Mucosa of gallbladder (tissue), 1 donor: ENCODE results near the gene CBFA2T3. TPM values are rescaled to one million over a fixed set of nuclear protein-coding genes. Genes with fewer than 3 reads are reported as not detected.

Experiments used
- DNase-seq: peaks from one replicate; pipeline ENCODE4 v3.0.0-alpha.2; 2020; ENCODE audit warnings: low spot score
- total RNA-seq: library from RNA; stranded (reverse); gene quantifications from one replicate; pipeline ENCODE4 v1.2.1, GENCODE V29; 2021
- donor health status: DM: no; HTN: no; CAD: no.

Gene CBFA2T3
- total RNA-seq, 1 donor from 2014 or later, result 5.2 TPM

DNA sequence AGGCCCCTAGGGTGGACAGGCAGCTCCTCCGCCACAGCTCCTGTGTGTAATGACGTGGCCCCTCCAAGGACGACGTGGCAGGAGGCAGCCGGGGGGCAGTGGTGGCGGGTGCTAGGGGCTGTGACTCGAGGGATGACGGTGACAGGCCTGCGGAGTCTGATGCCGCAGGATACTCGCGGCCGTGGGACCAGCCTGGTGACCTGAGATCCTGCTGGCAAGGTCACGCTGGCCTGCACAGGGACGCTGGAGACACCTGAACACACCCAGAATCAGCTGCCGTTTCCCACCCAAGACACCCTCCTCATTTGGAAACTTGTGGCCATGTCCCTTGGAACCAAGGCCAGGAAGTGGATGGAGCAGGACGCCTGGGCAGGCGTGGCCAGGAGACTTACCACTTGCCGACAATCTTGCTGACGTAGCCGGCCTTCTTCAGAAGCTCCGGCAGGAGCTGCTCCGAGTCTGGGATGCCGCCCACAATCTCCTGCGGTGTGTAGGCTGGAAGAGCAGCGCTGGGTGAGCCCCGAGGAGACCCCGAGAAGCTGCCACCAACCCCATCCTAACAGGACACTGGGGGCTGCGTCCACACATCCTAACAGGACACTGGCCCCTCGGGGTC, 136.3 kb downstream of the CBFA2T3 start:
- DNase-seq, result no peak

DNA sequence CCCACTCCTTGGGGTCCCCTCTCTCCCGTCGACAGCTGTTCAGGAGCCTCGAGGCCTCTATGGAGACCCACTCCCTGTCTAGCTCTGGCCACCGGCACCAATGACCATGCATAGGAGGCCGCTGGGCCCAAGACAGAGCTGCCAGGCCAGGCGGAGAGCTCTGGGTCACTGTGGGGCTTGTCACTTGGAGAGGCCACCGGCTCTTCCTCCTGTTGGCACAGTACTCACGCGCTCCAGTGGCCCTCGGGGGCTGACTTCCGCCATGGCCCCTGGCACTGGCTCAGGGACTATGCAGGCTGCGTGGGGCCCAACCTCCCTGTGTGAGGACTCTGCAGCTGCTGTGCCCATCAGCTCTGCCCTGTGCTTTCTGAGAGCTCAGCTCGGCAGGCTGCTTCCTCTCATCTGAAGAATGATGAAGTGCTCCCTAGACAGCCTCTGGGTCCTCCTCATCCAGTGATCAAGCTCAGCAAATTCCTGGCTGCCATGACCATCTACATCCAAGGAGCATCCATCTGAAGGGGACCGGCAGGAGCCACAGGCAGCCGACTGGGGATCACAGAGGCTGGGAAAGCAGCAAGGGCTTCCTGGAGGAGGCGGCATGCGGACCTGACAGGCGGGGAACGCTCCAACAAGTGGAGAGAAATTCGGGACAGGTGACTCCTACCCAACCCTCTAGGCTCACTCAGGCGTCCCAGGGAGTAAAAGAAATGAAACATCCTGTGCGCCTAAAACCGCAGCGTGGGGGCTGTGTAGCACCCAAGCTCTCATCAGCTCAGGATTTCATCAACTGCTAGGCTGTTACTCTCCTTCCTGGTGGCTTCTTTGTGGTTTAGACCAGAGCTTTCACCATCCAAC, 137.0 kb downstream of the CBFA2T3 start:
- DNase-seq, result no peak

DNA sequence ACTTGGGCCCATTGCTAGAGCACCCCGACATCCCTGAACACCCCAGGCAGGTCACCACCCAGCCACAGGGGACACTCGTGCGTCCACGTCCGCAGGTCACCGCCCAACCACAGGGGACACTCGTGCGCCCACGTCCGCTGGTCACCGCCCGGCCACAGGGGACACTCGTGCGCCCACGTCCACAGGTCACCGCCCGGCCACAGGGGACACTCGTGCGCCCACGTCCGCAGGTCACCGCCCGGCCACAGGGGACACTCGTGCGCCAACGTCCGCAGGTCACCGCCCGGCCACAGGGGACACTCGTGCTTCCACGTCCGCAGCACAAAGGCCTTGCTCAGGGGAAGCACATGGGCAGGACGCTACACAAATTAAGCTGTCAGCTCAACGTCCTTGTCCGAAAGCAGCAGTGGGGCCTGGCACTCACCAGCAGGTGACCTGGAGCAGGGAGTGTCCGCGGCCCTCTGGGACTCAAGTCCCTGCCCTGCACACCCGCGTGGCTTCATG, 137.9 kb downstream of the CBFA2T3 start:
- DNase-seq, result no peak

DNA sequence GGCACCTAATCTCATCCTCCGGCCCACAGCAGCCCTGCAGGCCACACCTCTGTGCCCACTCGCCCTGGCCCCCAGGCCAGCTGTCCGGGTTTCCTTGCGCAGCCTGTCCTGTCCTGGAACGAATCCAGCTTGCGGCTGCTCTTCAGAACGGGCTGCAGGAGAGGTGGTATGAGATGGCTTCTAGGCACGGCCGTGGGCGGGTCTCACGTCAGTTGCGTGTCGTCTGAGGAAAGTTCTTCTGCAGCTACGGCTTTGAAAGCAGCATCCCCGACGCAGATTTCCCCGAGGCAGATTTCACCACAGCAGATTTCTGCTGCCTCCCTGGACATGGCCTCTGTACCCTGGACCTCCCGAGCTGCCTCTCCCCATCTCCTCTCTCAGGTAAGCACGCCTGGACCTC, 138.4 kb downstream of the CBFA2T3 start:
- no peak for DNase-seq

DNA sequence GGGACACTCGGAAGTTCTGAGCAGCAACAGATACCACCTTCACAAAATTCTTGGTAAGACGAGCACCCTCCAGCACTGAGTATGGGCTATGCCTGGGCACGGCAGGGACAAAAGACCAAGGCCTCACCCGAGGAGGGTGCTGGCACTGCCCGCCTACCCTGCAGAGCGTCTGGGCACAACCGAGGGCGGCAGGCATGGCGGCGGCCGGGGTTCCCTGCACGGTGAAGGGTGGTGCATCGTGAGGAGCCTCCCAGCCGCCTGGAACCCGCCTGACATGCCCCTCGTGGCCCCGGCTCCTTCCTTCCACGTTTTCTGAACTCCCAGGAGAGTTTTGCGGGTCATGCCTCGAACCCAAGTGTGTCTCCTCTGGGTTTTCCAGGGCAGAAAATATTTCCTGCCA, 139.2 kb downstream of the CBFA2T3 start:
- no peak for DNase-seq

DNA sequence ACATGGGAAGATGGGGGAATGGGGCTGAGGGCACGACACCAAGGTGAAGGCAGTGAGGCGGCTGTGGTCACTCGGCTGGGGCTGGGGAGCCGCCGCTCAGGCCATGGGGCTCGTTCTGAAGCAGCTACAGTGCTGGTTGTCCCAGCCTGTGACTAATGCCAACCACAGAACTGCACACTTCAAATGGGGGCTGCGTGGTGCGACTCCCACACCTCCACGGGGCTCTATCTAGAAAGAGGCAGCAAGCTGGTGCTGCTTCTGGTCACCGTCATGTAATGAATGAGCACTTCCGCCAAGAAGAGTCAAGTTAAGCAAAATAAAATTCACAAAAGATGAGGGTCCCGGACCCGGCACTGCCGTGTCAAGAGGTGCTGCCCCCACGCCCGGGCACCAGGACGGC, 140.2 kb downstream of the CBFA2T3 start:
- DNase-seq, result no peak

DNA sequence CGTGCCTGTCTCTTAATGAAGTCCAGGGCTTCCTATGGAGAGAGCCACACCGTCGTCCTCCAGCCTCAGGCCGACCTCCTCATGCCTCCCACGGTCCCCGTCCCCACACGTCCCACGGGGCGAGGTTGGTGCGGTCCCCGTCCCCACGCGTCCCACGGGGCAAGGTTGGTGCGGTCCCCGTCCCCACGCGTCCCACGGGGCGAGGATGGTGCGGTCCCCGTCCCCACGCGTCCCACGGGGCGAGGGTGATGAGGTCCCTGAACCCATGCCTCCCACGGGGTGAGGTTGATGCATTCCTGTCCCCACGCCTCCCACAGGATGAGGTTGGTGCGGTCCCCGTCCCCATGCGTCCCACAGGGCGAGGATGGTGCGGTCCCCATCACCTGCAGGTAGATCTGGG, 141.2 kb downstream of the CBFA2T3 start:
- DNase-seq, result no peak

DNA sequence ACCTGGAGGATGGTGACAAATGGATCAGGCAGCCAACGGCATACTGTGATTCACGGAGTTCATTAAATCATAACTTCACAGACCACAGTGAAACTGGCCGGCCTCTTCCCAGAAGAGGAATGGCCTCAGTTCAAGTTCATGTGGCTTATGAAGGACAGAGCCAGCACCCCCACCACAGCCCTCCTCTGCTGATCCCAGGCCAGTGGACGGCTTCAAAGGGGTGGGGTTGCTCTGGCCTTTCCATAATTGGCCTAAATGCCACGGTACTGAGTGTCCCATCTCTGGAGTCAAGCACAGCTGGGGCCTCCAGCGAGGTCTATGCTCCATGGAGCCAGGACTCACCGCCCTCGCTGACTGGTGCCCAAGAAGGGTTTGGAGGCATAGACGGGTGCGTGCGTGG, 141.6 kb downstream of the CBFA2T3 start:
- DNase-seq, result no peak

DNA sequence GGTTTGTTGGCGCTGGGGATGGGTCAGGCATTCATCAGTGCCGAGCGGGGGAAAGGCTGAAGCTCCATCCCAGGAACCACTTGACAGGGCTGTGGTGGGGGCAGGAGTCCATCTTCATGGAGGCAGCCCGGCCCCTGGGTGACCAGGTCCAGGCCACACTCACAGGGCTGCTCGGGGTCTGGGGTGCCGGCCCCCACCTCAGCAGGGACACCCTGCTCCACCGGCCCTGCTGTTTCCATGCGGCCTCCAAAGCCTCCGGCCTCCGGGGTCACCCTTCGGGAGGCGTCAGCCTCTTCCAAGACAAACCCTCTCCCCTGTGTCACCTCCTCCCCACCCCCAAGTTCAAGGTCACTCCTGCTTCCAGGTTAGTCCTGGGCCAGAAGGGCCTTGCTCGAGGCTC, 142.3 kb downstream of the CBFA2T3 start:
- no peak for DNase-seq

DNA sequence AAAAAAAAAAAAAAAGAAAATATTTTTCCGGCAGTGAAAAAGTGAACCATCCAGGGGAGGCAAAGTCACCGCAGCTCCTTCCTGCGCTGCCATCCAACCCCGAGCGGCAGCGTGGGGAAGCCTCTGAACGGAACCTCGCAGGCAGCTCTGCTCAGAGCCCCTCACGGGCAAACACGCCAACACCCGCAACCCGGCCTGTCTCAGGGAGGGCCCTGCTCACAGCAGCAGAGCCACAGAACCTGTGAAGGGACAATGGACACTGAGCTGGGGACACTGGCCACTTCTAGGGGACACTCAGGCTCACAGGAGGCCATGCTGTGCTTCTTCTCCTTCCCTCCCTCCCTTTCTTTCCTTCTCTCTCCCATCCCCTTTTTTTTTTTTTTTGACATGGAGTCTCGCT, 143.9 kb downstream of the CBFA2T3 start:
- no peak for DNase-seq

DNA sequence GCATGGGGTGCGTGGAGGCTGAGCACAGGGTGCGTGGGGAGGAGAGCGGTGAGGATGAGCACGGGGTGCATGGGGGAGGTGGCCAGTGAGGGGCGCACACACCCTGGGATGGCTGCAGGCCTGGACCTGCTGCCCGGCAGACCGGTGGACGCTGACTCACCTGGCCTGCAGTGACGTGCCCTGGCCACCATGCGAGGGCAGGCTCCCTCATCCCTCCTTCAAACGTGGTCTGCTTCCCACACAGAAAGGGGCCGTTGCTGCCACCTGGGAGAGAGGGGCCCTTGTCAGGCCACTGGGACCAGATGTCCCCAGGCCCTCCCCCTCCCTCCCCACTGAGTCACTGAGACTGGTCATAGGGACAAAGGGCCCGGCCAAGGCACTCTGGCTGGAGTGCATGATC, 145.2 kb downstream of the CBFA2T3 start:
- DNase-seq, result no peak

DNA sequence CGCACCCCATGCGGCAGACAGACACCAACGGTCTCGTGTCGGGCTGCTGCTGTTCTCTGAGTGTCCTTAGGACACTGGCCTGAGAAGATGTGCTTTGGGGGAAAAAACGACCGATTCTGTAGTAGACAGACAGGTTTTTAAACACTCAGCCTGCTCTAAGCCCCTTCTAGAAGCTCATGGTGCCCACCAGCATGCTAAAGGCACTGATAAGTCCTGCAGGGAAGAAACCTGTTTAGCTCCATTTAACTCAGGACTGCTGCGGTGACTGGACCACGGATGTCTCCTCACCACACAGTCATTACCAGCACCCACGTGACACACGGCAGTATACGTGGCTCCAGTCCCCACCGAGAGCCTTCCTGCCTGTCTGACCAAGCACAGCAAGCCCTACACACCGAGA, 146.2 kb downstream of the CBFA2T3 start:
- DNase-seq, result no peak

DNA sequence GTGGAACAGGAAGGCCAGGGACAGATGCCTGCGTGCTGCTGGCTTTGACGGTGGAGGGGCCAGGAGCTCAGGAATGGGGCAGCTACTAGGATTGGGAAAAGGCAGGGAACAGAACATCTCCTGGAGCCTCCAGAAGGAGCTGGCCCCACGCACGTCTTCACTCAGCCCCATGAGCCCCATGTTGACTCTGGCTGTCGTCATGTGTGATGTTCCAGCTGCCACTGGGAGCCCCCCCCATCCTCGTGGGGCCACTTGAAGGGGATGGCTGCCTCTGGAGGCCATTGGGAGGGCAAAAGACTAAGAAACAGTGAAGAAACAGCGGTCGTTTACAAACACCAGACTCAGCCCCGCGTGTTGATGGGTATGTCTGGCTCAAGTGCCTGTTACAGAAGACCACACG, 146.7 kb downstream of the CBFA2T3 start:
- peak; percentile 60 for DNase-seq

DNA sequence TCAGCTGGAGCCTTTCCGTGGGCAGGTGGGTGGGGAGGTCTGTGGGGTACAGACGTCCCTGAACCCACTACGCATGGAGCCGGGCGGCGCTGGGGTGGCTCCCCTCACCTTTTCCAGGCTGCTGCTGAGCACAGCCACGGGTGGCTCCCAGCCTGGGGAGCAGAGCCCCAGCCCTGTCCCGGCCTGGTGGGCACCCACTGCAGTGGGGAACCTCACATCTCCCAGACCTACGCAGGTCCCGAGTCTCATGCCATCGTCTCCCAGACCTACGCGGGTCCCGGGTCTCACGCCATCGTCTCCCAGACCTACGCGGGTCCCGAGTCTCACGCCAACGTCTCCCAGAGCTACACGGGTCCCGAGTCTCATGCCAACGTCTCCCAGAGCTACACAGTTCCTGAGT, 148.3 kb downstream of the CBFA2T3 start:
- DNase-seq, result no peak

DNA sequence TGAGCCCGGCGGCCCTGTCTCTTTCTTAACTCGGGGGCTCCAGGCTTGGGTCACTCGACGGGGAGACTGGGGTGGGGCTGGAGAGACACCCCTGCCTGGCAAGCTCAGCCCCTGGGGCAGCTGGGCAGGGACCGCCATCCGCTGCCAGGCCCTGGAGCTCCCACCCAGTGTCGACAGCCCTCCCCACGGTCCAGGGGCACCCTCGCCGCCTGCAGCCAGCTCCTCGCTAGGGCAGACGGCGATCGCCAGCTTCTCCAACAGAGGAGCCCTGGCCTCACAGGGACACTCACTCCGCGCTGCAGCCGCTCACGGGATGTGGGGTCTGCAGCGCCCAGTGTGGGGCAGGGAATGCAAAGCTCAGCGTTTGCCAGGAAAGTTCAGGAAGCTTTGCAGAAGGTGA, 149.3 kb downstream of the CBFA2T3 start:
- DNase-seq, result no peak

DNA sequence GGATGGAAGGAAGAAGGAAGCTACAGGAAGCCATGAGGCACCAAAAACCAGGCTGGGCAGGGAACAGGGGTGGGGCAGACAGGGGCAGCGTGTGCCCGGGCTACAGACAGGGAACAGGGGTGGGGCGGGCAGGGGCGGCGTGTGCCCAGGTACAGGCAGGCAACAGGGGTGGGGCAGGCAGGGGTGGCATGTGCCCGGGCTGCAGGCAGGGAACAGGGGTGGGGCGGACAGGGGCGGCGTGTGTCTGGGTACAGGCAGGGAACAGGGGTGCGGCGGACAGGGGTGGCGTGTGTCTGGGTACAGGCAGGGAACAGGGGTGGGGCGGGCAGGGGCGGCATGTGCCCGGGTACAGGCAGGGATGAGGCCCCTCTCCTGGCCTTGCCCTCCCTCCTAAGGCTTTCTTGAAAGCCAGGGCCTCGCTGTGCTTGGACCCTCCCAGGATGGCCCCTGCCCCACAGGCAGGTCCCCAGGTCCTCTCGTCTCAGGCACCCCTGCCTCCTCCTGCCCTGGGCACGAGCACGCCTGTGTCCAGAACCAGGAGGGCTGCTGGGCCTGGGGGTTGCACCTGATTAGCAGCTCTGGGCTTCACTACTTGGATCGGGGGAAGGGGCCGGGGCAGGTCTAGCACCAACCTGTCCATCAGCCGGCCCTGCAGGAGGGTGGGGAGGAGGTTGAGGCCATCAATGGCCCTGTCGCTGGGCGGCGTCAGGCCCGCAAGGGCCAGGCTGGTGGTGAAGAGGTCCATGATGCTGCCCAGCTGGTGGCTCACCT, 150.8 kb downstream of the CBFA2T3 start:
- DNase-seq, result peak; percentile 60

DNA sequence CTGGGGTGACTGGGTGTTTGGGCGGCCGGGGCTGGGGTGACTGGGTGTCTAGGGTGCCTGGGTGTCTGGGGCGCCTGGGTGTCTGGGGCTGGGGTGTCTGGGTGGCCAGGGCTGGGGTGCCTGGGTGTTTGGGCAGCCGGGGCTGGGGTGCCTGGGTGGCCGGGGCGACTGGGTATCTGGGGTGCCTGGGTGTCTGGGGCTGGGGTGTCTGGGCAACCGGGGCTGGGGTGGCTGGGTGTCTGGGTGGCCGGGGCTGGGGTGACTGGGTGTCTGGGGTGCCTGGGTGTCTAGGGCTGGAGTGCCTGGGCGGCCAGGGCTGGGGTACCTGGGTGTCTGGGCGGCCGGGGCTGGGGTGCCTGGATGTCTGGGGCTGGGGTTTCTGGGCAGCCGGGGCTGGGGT, 151.9 kb downstream of the CBFA2T3 start:
- no peak for DNase-seq

Other genes with a start within 250 kb of the CBFA2T3 start
- gene PIEZO1, start 192.0 kb downstream of the CBFA2T3 start, total RNA-seq, result 108 TPM
- gene CDT1, start 173.4 kb downstream of the CBFA2T3 start, total RNA-seq, result 3.2 TPM
- 104 TPM for gene APRT, start 165.3 kb downstream of the CBFA2T3 start, total RNA-seq
- 56.1 TPM for gene GALNS, start 120.3 kb downstream of the CBFA2T3 start, total RNA-seq
- 53.8 TPM for gene TRAPPC2L, start 120.1 kb downstream of the CBFA2T3 start, total RNA-seq
- not detected for gene PABPN1L, start 110.5 kb downstream of the CBFA2T3 start, total RNA-seq
- gene ACSF3, start 116.6 kb upstream of the CBFA2T3 start, total RNA-seq, result 63.4 TPM
- 0.20 TPM for gene CDH15, start 194.5 kb upstream of the CBFA2T3 start, total RNA-seq
- gene SLC22A31, start 223.3 kb upstream of the CBFA2T3 start, total RNA-seq, result 1.6 TPM
- gene ZNF778, start 240.5 kb upstream of the CBFA2T3 start, total RNA-seq, result 13.2 TPM